GM12873 (cell line): Measurements from ENCODE around the gene CRK.

ENCODE experiments used
- TF ChIP-seq, protein P1 (sequence below): IDR thresholded peaks from 2 replicates; pipeline ENCODE4 v1.5.1; 2012; ENCODE audit warnings: low read depth, mild to moderate bottlenecking, moderate library complexity, low read length, control low read depth; ENCODE audit not compliant: insufficient read depth; ENCODE audit errors: missing control alignments

CRK gene

GRCh38 chr17:1491443-1492248, 35.6 kb upstream of the CRK start:
- TF ChIP-seq, protein P1, sequence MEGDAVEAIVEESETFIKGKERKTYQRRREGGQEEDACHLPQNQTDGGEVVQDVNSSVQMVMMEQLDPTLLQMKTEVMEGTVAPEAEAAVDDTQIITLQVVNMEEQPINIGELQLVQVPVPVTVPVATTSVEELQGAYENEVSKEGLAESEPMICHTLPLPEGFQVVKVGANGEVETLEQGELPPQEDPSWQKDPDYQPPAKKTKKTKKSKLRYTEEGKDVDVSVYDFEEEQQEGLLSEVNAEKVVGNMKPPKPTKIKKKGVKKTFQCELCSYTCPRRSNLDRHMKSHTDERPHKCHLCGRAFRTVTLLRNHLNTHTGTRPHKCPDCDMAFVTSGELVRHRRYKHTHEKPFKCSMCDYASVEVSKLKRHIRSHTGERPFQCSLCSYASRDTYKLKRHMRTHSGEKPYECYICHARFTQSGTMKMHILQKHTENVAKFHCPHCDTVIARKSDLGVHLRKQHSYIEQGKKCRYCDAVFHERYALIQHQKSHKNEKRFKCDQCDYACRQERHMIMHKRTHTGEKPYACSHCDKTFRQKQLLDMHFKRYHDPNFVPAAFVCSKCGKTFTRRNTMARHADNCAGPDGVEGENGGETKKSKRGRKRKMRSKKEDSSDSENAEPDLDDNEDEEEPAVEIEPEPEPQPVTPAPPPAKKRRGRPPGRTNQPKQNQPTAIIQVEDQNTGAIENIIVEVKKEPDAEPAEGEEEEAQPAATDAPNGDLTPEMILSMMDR = no peak

DNA sequence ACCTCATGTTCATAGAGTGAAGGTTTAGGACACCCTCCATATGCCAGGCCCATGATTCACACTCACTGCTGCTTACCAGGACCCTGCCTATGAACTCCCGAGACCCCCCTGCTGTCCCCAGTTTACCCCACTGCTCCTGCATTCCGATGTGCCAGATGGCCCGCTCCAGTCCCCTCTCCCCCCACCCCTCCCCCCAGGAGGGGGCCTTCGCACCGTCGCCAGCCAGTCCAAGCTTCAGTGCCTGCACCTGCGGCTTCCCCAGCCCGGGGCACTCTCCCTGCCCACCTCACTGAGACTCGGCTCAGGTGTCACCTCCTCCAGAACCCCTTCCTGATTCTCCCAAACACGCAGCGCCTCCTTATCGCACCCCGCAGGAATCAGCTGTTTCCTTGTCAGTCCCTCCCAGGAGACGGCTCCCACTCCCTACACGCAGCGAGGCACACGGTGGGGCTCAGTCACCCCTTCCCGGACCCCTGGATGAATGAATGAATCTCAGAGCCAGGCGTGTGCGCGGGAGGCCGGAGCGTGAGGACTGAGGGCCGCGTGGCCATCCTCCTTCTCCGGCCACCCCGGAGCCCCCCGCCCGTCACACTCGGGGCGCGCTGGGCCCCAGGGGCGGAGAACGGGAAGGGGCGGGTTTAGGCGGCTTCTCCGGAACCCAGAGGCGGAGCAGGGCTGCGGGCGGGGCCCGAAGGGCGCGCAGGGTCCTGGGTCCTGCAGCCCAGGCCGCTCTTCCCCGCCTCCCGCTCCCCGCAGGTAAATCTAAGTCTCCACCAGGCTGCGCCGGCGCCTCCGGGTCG, 34.8 kb upstream of the CRK start:
- TF ChIP-seq, protein P1 = no peak

GRCh38 chr17:1488826-1489270, 32.8 kb upstream of the CRK start:
- TF ChIP-seq, protein P1 = no peak

DNA sequence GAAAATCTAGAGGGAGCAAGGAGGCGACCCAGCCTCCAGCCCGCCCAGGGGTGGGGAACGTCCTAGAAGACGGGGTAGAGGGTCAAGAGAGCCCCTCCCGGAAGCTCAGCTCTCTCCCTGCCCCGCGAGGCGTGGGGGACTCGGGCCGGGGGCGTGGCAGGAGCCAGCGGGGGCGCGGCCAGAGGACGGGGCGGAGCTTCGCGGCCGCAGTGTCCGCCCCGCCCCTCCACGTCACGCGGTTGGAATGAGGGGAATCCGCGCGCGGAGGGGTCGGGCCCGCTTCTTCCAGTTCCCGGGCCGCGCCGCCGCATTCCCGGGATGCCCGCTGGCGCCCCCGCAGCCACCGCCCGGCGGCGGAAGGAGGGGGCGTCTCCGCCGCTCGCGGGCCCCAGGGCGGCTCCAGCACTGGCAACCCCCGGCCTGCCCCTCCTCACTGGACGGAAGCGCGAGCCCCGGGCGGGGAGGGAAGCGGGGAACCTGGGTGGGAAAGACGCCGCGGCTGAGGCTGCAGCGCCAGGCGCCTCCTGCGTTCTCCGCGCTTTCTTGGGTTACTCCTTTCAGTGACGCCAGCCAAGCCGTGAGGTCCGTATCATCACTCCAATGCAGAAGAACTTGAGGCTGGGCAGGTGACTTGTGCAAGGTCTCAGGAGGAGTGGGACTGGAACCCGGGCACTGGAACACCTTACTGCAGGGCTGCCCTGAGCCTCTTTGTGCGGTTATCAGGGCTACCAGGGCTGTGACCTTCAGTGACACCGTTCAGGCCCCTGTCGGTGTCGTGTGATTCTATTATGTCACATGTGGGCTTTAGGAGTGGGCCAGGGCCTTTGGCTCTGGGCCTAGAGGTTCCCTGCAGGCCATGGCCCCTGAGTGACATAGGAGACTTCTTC, 32.1 kb upstream of the CRK start:
- TF ChIP-seq, protein P1 = no peak

- TF ChIP-seq, protein P1 = no peak
These were observed 31.0 kb upstream of the CRK start for GRCh38 chr17:1486802-1487695.

- TF ChIP-seq, protein P1 = no peak
These were observed 29.7 kb upstream of the CRK start for GRCh38 chr17:1485423-1486376.
